Uterus (tissue), 4 donors: ENCODE results near the gene CERS6. TPM values are rescaled to one million over a fixed set of nuclear protein-coding genes. Genes with fewer than 3 reads are reported as not detected.

Experiments
- DNase-seq, 2 donors: peaks; one replicate each; pipeline ENCODE4 v3.0.0-alpha.2; 2019 to 2020
- H3K27ac ChIP-seq, 2 donors: fragments of 200-600 bp; sonication (generic); 1 replicate in 1 of 2; 2 replicates in 1 of 2; pipeline ENCODE4 v1.5.1; 2016 to 2018
- H3K27me3 ChIP-seq, 2 donors: fragments of 200-600 bp; sonication (generic); one replicate each; pipeline ENCODE4 v1.5.1; 2018 to 2019; ENCODE audit warnings: control low read depth in 1 of 2
- H3K36me3 ChIP-seq, 2 donors: fragments of 200-600 bp; sonication (generic); one replicate each; pipeline ENCODE4 v1.5.1; 2019; ENCODE audit warnings: control low read depth in 1 of 2
- H3K4me1 ChIP-seq, 2 donors: fragments of 200-600 bp; sonication (generic); one replicate each; pipeline ENCODE4 v1.5.1; 2018 to 2019; ENCODE audit warnings: control low read depth in 1 of 2
- H3K4me3 ChIP-seq, 2 donors: fragments of 200-600 bp; sonication (generic); 1 replicate in 1 of 2; 2 replicates in 1 of 2; pipeline ENCODE4 v1.5.1; 2018 to 2019; ENCODE audit warnings: mild to moderate bottlenecking in 1 of 2
- H3K9me3 ChIP-seq, 2 donors: fragments of 200-600 bp; sonication (generic); one replicate each; pipeline ENCODE4 v1.5.1; 2019; ENCODE audit warnings: control low read depth in 1 of 2
- CTCF ChIP-seq, 4 experiments: fragments of 200-600 bp in 2 of 4; fragments of 450-650 bp in 2 of 4; sonication (generic) in 2 of 4; IDR thresholded peaks; one replicate each; pipeline ENCODE4 v1.5.1; 2016 to 2019; ENCODE audit warnings: antibody characterized with exemption in 4 of 4, mild to moderate bottlenecking in 2 of 4, moderate library complexity in 1 of 4
- POLR2A ChIP-seq, 2 donors: fragments of 450-650 bp; IDR thresholded peaks; one replicate each; pipeline ENCODE4 v1.6.1; 2016; ENCODE audit warnings: antibody characterized with exemption in 2 of 2, mild to moderate bottlenecking in 1 of 2, moderate library complexity in 1 of 2
- intact Hi-C: fragments of 100-400 bp; cut with DNase I; formaldehyde crosslinking; loops from one replicate; pipeline ENCODE4 v1.15.1; 2023; ENCODE audit warnings: low total_unique reads
- total RNA-seq, 4 donors: library from RNA; depleted of rRNA in 3 of 4; stranded (reverse); fragments of >200 nt in 3 of 4; gene quantifications; one replicate each; pipeline versions ENCODE4 v1.1.0 to v1.2.4, GENCODE V29; 2014 to 2023
- donor health status: DM: yes; HTN: yes; CAD: no.

CERS6 gene
- total RNA-seq, 4 donors from 2014 or later: 20.0 to 47.2 (median 26.6) TPM

GRCh38 chr2:168712053-168712452 lies 256.0 kb downstream of the CERS6 start:
- TF ChIP-seq POLR2A (IDR thresholded peaks at IDR 0.05): no peak
- TF ChIP-seq CTCF (IDR thresholded peaks at IDR 0.05): no peak
- Histone ChIP-seq H3K36me3 (no peaks in the 10 kb centered on the region), H3K27ac (no peak overlapping the region), H3K9me3 (no peaks in the 10 kb centered on the region), H3K27me3 (no peaks in the 10 kb centered on the region), H3K4me1 (no peaks in the 10 kb centered on the region), H3K4me3 (no peak overlapping the region)
- no peak for DNase-seq
- intact Hi-C loops: no loop called here

- no peaks in the 10 kb centered on the region for H3K4me1 ChIP-seq
- TF ChIP-seq CTCF (IDR thresholded peaks at IDR 0.05) (no peak), POLR2A (IDR thresholded peaks at IDR 0.05) (no peak)
- H3K27ac ChIP-seq: no peak overlapping the region
- intact Hi-C loops: no loop called here
- no peak overlapping the region for H3K4me3 ChIP-seq
- H3K27me3 ChIP-seq: no peaks in the 10 kb centered on the region
- no peaks in the 10 kb centered on the region for H3K9me3 ChIP-seq
- no peak for DNase-seq
- no peaks in the 10 kb centered on the region for H3K36me3 ChIP-seq
Measured at GRCh38 chr2:168713325-168713724, 257.3 kb downstream of the CERS6 start.

GRCh38 chr2:168715849-168716248 lies 259.8 kb downstream of the CERS6 start:
- Histone ChIP-seq H3K9me3 (no peaks in the 10 kb centered on the region), H3K36me3 (no peaks in the 10 kb centered on the region), H3K27me3 (no peaks in the 10 kb centered on the region), H3K27ac (no peak overlapping the region), H3K4me1 (no peaks in the 10 kb centered on the region), H3K4me3 (no peak overlapping the region)
- intact Hi-C loops: no loop called here
- TF ChIP-seq POLR2A (IDR thresholded peaks at IDR 0.05): no peak
- no peak for TF ChIP-seq CTCF (IDR thresholded peaks at IDR 0.05)
- DNase-seq: no peak

- no peak overlapping the region for H3K4me3 ChIP-seq
- TF ChIP-seq CTCF (IDR thresholded peaks at IDR 0.05) (no peak), POLR2A (IDR thresholded peaks at IDR 0.05) (no peak)
- intact Hi-C loops: no loop called here
- H3K9me3 ChIP-seq: no peaks in the 10 kb centered on the region
- peaks cover 0 to 2% of the 10 kb centered on the region in 2 donors for H3K4me1 ChIP-seq
- DNase-seq: no peak
- no peak overlapping the region for H3K27ac ChIP-seq
- no peaks in the 10 kb centered on the region for H3K36me3 ChIP-seq
- no peaks in the 10 kb centered on the region for H3K27me3 ChIP-seq
Measured at GRCh38 chr2:168716839-168717238, 260.8 kb downstream of the CERS6 start.

GRCh38 chr2:168717790-168718502 lies 261.9 kb downstream of the CERS6 start:
- DNase-seq: no peak
- no peaks in the 10 kb centered on the region for H3K27me3 ChIP-seq

More at GRCh38 chr2:168717790-168718502, 261.9 kb downstream of the CERS6 start:
- H3K4me1 ChIP-seq: peaks cover 0 to 6% of the 10 kb centered on the region in 2 donors
- no peak overlapping the region for H3K4me3 ChIP-seq
- H3K36me3 ChIP-seq: no peaks in the 10 kb centered on the region
- no peaks in the 10 kb centered on the region for H3K9me3 ChIP-seq
- no peak for TF ChIP-seq POLR2A (IDR thresholded peaks at IDR 0.05)
- TF ChIP-seq CTCF (IDR thresholded peaks at IDR 0.05): no peak
- H3K27ac ChIP-seq: no peak overlapping the region
- intact Hi-C loops: no loop called here
